GM12878 (cell line): Measurements from ENCODE around the gene RAD21L1. TPM values are rescaled to one million over a fixed set of nuclear protein-coding genes. Genes with fewer than 3 reads are reported as not detected.
A peak's percentile ranks its signal among the peaks of the same experiment; 100 is the strongest.

ENCODE experiments used
- ATAC-seq: fragments of 200-7000 bp; cut with Tn5 transposase; 3 replicates; pipeline ENCODE4 v1.9.1; 2020; ENCODE audit warnings: mild to moderate bottlenecking, moderate library complexity
- BruUV-seq: library from RNA; stranded (reverse); fragments of 400-500 nt; replicated peaks from 2 replicates; lab custom pipeline; 2021; lab: Mats Ljungman, UMichigan
- CTCF ChIA-PET: fragments of 300-600 bp; sonication (Branson Sonifier 250); formaldehyde crosslinking; extraction: SDS; loops from one replicate; lab custom pipeline; 2021; ENCODE audit warnings: inconsistent platforms; lab: Yijun Ruan, JAX
- POLR2A ChIA-PET: fragments of 350-600 bp; formaldehyde crosslinking; extraction: SDS; loops from one replicate; lab custom pipeline; 2021; ENCODE audit warnings: inconsistent platforms; lab: Charles Lee
- RAD21 ChIA-PET: fragments of 300-600 bp; sonication (Branson Sonifier 250); formaldehyde crosslinking; loops from one replicate; lab custom pipeline; 2023; ENCODE audit warnings: antibody characterized with exemption; ENCODE audit not compliant: unreplicated experiment; lab: Charles Lee
- SMC1A ChIA-PET: fragments of 300-600 bp; sonication (Branson Sonifier 250); formaldehyde crosslinking; loops from one replicate; lab custom pipeline; 2023; ENCODE audit not compliant: unreplicated experiment, uncharacterized antibody; lab: Charles Lee
- DNase-seq: peaks from one replicate; pipeline ENCODE4 v3.0.0-alpha.2; 2011; ENCODE audit warnings: low read depth, low spot score
- FAIRE-seq: peaks from 3 replicates; lab custom pipeline; 2011; peaks lifted over from hg19 to GRCh38; lab: Jason Lieb, UNC
- H2AFZ ChIP-seq: 2 replicates; pipeline ENCODE4 v1.6.0; 2011; ENCODE audit warnings: low read depth, low read length, control low read depth; ENCODE audit not compliant: control insufficient read depth
- H3K27ac ChIP-seq: 2 replicates; pipeline ENCODE4 v1.5.1; 2011; ENCODE audit warnings: control low read depth; ENCODE audit not compliant: control insufficient read depth, insufficient read depth
- H3K27me3 ChIP-seq, 2 experiments: replicated peaks in 1 of 2; 2 replicates each; pipeline versions ENCODE4 v1.6.0 to v1.6.1; 2011; ENCODE audit warnings: low read length in 1 of 2; ENCODE audit not compliant: control insufficient read depth in 2 of 2, insufficient read depth in 2 of 2
- H3K36me3 ChIP-seq, 2 experiments: 2 replicates each; pipeline ENCODE4 v1.5.1; 2011; ENCODE audit warnings: low read length in 1 of 2; ENCODE audit not compliant: control insufficient read depth in 2 of 2, insufficient read depth in 2 of 2
- H3K4me1 ChIP-seq: 2 replicates; pipeline ENCODE4 v1.6.1; 2011; ENCODE audit warnings: mild to moderate bottlenecking, low read length, moderate library complexity, mixed read lengths; ENCODE audit not compliant: control insufficient read depth, insufficient read depth
- H3K4me2 ChIP-seq: 2 replicates; pipeline ENCODE4 v1.6.0; 2011; ENCODE audit warnings: control low read depth; ENCODE audit not compliant: control insufficient read depth, insufficient read depth
- H3K4me3 ChIP-seq: fragments of 200-600 bp; sonication (generic); 2 replicates; pipeline ENCODE4 v1.5.1; 2016
- H3K79me2 ChIP-seq: 2 replicates; pipeline ENCODE4 v1.6.0; 2011; ENCODE audit warnings: low read length; ENCODE audit not compliant: control insufficient read depth, insufficient read depth
- H3K9ac ChIP-seq: 2 replicates; pipeline ENCODE4 v1.8.0; 2011; ENCODE audit warnings: low read length, control low read depth, mixed read lengths; ENCODE audit not compliant: control insufficient read depth, insufficient read depth
- H3K9me3 ChIP-seq: replicated peaks from 3 replicates; pipeline ENCODE4 v1.5.1; 2011; ENCODE audit warnings: mild to moderate bottlenecking, low read length; ENCODE audit not compliant: control insufficient read depth, insufficient read depth
- H4K20me1 ChIP-seq: 2 replicates; pipeline ENCODE4 v1.6.0; 2011; ENCODE audit not compliant: control insufficient read depth, insufficient read depth
- ATF7 ChIP-seq: fragments of 450-650 bp; IDR thresholded peaks from 2 replicates; pipeline ENCODE4 v1.6.1; 2016; ENCODE audit warnings: low read depth, mild to moderate bottlenecking
- BHLHE40 ChIP-seq, 2 experiments: fragments of 450-650 bp in 1 of 2; IDR thresholded peaks; 2 replicates each; pipeline ENCODE4 v1.6.1; 2011 to 2017; ENCODE audit warnings: low read depth in 2 of 2, borderline replicate concordance in 1 of 2, improper control_type of control experiment in 1 of 2, low read length in 1 of 2, mild to moderate bottlenecking in 1 of 2
- E2F4 ChIP-seq: IDR thresholded peaks from 2 replicates; pipeline ENCODE4 v1.6.1; 2012; ENCODE audit warnings: low read depth, low read length, improper control_type of control experiment
- MEF2B ChIP-seq: fragments of 450-650 bp; IDR thresholded peaks from 2 replicates; pipeline ENCODE4 v1.6.1; 2018; ENCODE audit warnings: mild to moderate bottlenecking, moderate library complexity; ENCODE audit not compliant: partially characterized antibody, poor library complexity, severe bottlenecking
- MTA2 ChIP-seq: fragments of 450-650 bp; IDR thresholded peaks from 2 replicates; pipeline ENCODE4 v1.6.1; 2016; ENCODE audit warnings: low read depth, mild to moderate bottlenecking, moderate library complexity
- NKRF ChIP-seq: fragments of 450-650 bp; conservative IDR thresholded peaks from 2 replicates; pipeline ENCODE4 v1.6.1; 2017; ENCODE audit warnings: mild to moderate bottlenecking, moderate library complexity
- PAX5 ChIP-seq: IDR thresholded peaks from 2 replicates; pipeline ENCODE4 v1.6.1; 2011; ENCODE audit warnings: low read depth, low read length, borderline replicate concordance
- PKNOX1 ChIP-seq: fragments of 450-650 bp; IDR thresholded peaks from 2 replicates; pipeline ENCODE4 v1.6.1; 2016; ENCODE audit warnings: mild to moderate bottlenecking
- POU2F2 ChIP-seq: IDR thresholded peaks from 3 replicates; pipeline ENCODE4 v1.6.1; 2011; ENCODE audit warnings: low read depth, mild to moderate bottlenecking, low read length, borderline replicate concordance
- RFX5 ChIP-seq: IDR thresholded peaks from 2 replicates; pipeline ENCODE4 v1.6.1; 2011; ENCODE audit warnings: low read depth, low read length, improper control_type of control experiment
- SMAD5 ChIP-seq: IDR thresholded peaks from 2 replicates; pipeline ENCODE4 v1.6.1; 2016; ENCODE audit warnings: antibody characterized with exemption, low read depth
- YY1 ChIP-seq: IDR thresholded peaks from 2 replicates; pipeline ENCODE4 v1.6.1; 2011; ENCODE audit warnings: low read depth, mild to moderate bottlenecking, low read length
- ZNF592 ChIP-seq: fragments of 450-650 bp; IDR thresholded peaks from 2 replicates; pipeline ENCODE4 v1.6.1; 2017; ENCODE audit warnings: mild to moderate bottlenecking, moderate library complexity
- WGBS: methylation state at CpG from one replicate; pipeline ENCODE4 v1.1.6; 2016; ENCODE audit warnings: low lambda C conversion rate; ENCODE audit not compliant: insufficient replicate concordance, insufficient coverage; ENCODE audit errors: missing lambda C conversion rate; 5-methylcytosine and 5-hydroxymethylcytosine counted together
- in situ Hi-C: fragments of 300-500 bp; cut with MboI; formaldehyde crosslinking; loops from 9 replicates; pipeline ENCODE4 v1.14.3; 2018; ENCODE audit warnings: mixed read lengths
- intact Hi-C: fragments of 100-400 bp; cut with micrococcal nuclease; formaldehyde crosslinking; loops from one replicate; pipeline ENCODE4 v1.14.2; 2022; ENCODE audit not compliant: unreplicated experiment
- polyA plus RNA-seq, 11 experiments: library from polyadenylated mRNA; depleted of rRNA in 4 of 11; unstranded in 6 of 11; stranded (reverse) in 5 of 11; fragments of >200 nt; fragmentation: Nextera tagmentation in 4 of 11; fragmentation: Illumina TruSeq in 1 of 11; extraction: Ambion mirVana in 4 of 11; extraction: Trizol in 1 of 11; gene quantifications; 1 replicate in 1 of 11; 2 replicates in 10 of 11; pipeline versions ENCODE4 v1.2.1 to v1.2.3, GENCODE V29; 2011 to 2016; ENCODE audit warnings: inconsistent platforms in 2 of 11, missing spikeins in 2 of 11, low read depth in 1 of 11
- total RNA-seq, 4 experiments: library from RNA; depleted of rRNA in 3 of 4; stranded (reverse); fragments of >200 nt in 3 of 4; fragmentation: Illumina TruSeq in 1 of 4; extraction: Trizol in 1 of 4; gene quantifications; 2 replicates each; pipeline versions ENCODE4 v1.2.1 to v1.2.3, GENCODE V29; 2013 to 2021

The RAD21L1 gene
- total and polyA plus RNA-seq, 10 of the 15 experiments (the other 5 are each of a cell fraction or from before 2014, with no cell fraction given) = not detected

GRCh38 chr20:1212607-1213396, 13.0 kb upstream of the RAD21L1 start:
- DNase-seq (no peak), ATAC-seq (peak; percentile 97), FAIRE-seq (peak; percentile 89)
- RAD21 ChIA-PET = interaction anchor here (1.2 kb wide), 1 partner anchor 104 kb away, joined by 3 read pairs; no protein-coding TSS in a partner anchor
- H3K36me3 ChIP-seq = no peaks in the 10 kb centered on the region
- peaks cover 0 to 4% of the 10 kb centered on the region in 2 experiments; a peak in 1 of 4 replicates for H3K27me3 ChIP-seq
- H3K79me2 ChIP-seq = no peaks in the 10 kb centered on the region
- CTCF ChIA-PET = interaction anchor here (0.7 to 2.0 kb wide), 14 partner anchors 12 to 397 kb away, joined by 3 to 6 read pairs (median 4); no protein-coding TSS in a partner anchor
- H3K4me3 ChIP-seq = no peak overlapping the region
- intact Hi-C loops (loop anchor here (1.0 to 2.0 kb wide), 2 partner anchors 104 to 397 kb away; no protein-coding TSS in a partner anchor), in situ Hi-C loops (loop anchor here (5.0 kb wide), 1 partner anchor 396 kb away; no protein-coding TSS in a partner anchor)
- H3K4me2 ChIP-seq = no peak overlapping the region
- H3K27ac ChIP-seq = no peak overlapping the region
- POLR2A ChIA-PET = no interaction called here
- no peak overlapping the region for H3K9ac ChIP-seq
- BruUV-seq = no TSS peak
- SMC1A ChIA-PET = interaction anchor here (1.0 to 1.3 kb wide), 3 partner anchors 21 to 255 kb away, joined by 3 read pairs; no protein-coding TSS in a partner anchor
- H2AFZ ChIP-seq = peak overlapping the region; percentile 67; the same call in 1 of the 2 replicates
- no peaks in the 10 kb centered on the region for H3K9me3 ChIP-seq
- no peaks in the 10 kb centered on the region for H4K20me1 ChIP-seq
- peaks cover 2% of the 10 kb centered on the region; the same call in 1 of the 2 replicates for H3K4me1 ChIP-seq
- 33% methylated on average over 21 of the region's 21 CpGs for WGBS
- TF ChIP-seq POU2F2 (peak; percentile 33; the same call in 1 of the 3 replicates), PKNOX1 (no peak), RFX5 (no peak), PAX5 (0 out of 2 replicates have a peak, but pooled peaks have one; percentile 38), BHLHE40 (IDR thresholded peaks at IDR 0.05; ENCODE audit: borderline replicate concordance in 1 of 2, low read depth in 2 of 2, low read length in 1 of 2) (0 out of 4 replicates have a peak, but pooled peaks of 1 of the 2 experiments have one; percentile 17), YY1 (peak; percentile 86), NKRF (no peak), MTA2 (no peak), ZNF592 (no peak), MEF2B (no peak), E2F4 (0 out of 2 replicates have a peak, but pooled peaks have one; percentile 28), ATF7 (no peak), SMAD5 (no peak)
